Upper lobe of left lung (tissue), 4 donors: Measurements from ENCODE around the gene TBL1Y.

Source experiments
- CTCF ChIP-seq, 6 experiments: fragments of 450-650 bp in 4 of 6; fragments of 200-600 bp in 2 of 6; sonication (generic) in 2 of 6; IDR thresholded peaks; one replicate each; pipeline ENCODE4 v1.5.1; 2016 to 2019; ENCODE audit warnings: antibody characterized with exemption in 6 of 6
- POLR2A ChIP-seq, 4 donors: fragments of 450-650 bp; IDR thresholded peaks; one replicate each; pipeline ENCODE4 v1.5.1; 2016 to 2017; ENCODE audit warnings: antibody characterized with exemption in 4 of 4, mild to moderate bottlenecking in 2 of 4

GRCh38 chrY:7128211-7128610 lies 217.7 kb downstream of the TBL1Y start:
- TF ChIP-seq POLR2A (IDR thresholded peaks at IDR 0.05): no peak
- TF ChIP-seq CTCF (IDR thresholded peaks at IDR 0.05): no peak
